DMS153 treated with DMSO at 0.1 percent for 48 hours (cell line): ENCODE results near the gene NECTIN1.

Experiments used
- DNase-seq: peaks from one replicate; lab custom pipeline; 2025; ENCODE audit not compliant: unreplicated experiment; lab: John Stamatoyannopoulos, UW

NECTIN1 gene

DNA sequence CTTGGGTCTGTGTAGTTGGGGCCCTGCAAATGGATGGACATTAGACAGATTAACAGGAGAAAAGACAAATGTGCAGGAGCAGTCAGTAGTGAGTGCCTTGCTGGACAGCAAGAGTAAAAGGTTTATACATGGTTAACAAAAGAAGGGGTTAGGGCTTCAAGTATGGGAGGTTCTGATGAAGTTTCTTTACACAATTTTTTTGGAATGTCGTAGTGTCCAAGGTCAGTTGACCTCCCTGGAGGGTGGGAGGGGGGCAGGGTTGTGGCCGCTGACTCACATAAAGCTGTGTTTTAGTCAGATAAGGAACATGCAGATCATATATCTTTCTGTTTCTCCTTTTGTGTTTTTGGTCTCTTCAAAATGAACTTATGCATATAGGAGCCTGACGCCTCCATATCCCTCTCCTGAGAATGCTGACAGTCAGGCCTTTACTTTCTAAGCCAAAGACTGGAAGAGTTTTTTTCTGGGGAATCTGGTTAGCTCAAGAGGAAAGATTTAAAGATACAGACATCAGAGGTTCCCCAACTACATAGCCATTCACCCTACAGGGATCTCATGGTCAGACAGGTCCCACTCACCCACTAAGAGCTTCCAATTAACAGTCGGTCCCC is 134.3 kb downstream of the NECTIN1 start:
- no peak for DNase-seq

DNA sequence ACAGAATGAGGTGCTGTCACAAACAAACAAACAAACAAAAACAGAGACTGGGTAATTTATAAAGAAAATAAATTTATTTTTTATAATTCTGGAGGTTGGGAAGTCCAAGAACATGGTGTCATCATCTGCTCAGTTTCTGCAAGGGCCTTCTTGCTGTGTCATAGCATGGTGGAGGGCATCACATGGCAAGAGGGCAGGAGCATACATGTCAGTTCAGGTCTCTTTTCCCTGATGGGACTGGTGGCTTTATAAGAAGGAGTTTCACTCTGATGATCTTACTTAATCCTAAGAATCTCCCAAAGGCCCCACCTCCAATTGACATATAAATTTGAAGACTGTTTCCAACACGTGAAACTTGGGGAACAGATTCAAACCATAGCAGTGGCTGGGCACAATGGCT is 135.7 kb downstream of the NECTIN1 start:
- DNase-seq = no peak

DNA sequence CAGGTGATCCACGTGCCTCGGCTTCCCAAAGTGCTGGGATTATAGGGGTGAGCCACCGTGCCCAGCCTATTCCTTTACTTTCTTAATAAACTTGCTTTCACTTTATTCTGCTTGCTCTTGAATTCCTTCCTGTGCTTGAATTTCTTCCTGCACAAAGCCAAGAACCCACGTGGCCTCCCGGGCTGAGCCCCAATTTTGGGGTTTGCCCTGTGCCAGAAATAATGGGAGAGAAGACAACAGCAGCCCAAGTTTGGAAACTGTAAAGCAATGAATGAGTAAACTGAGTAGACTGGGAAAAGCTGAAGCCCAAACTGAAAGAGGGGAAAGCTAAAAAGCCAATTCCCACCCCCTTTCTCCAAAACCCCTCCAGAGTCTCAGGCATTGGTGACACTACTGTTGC is 136.4 kb downstream of the NECTIN1 start:
- DNase-seq = no peak

DNA sequence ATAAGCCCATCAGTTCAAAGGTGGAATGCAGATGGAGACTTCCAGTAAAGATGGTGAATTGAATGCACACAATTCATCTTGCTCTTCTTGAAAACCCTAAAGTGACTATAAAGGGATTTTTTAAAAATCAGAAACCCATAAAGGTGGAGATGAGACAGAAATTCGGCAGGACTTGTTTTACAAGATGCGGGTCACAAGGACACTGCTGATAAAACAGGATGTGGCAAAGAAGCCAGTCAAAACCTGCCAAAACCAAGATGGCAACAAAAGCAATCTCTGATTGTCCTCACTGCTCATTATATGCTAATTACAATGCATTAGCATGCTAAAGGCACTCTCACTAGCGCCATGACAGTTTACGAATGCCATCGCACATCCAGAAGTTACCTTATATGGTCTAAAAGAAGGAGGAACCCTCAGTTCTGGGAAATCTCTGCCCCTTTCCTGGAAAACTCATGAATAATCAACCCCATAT is 137.1 kb downstream of the NECTIN1 start:
- DNase-seq = no peak

DNA sequence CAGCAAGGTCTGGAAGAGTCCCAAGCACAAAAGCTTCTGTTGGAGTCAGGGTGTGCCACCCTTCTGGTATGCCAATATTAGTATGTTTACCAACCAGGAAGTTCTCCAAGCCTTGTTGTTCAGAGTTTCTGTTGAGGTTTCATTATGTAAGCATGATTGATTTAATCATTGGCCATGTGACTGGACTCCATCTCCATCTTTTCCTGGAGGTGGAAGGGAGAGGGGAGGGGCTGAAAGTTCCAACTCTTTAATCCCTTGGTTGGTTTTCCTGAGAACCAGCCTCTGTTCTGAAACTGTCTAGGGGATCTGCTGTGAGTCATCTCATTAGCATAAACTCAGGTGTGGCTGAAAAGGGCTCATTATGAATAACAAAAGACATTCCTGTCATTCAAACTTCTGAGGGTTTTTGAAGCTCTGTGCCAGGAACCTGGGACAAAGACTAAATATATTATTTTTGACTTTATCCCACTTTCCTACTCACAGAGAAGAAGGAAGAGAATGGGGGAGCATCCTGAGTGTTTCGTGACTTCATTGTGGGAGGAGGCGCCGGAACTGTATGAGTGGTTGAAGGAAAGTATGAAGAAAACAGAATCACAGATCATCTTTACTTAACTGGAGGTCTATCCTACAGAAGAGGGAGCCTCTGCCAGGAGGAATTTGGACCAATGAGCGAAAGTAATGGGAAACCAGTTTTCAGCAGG is 138.2 kb downstream of the NECTIN1 start:
- DNase-seq = no peak

DNA sequence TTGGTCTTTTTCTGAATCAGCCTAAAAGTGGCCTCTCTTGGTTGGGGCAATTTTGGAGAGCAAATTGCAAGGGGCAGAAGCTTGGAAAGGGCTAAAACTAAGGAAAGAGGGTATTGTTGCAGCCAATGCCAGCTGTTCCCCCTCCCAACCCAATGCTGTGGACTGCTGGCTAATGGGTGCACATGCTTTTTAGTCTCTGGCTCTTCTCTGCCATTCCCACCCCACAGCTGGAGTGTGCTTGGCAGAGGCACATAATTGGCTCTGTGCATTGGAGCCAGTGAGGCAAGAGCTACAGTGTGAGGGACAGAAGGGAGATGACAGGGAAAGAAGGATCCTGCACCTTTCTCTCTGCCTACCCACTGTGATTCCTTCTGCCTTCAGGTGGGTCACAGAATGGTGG is 140.0 kb downstream of the NECTIN1 start:
- DNase-seq = no peak
